ENCODE data around the gene ROBO1.
"Not testable (repeated sequence)": the region's sequence is repeated elsewhere in the genome, so short reads cannot be mapped to it uniquely, and the experiment has no call there.

The ROBO1 gene

GRCh38 chr3:79329154-79329553, 438.6 kb downstream of the ROBO1 start:
- H3K4me1 ChIP-seq (ENCODE audit: control insufficient read depth in 1 of 2, insufficient read depth in 1 of 2, low read depth in 1 of 2, low read length in 1 of 2): no peaks in the 10 kb centered on the region

GRCh38 chr3:79326642-79327041, 441.2 kb downstream of the ROBO1 start:
- H3K36me3 ChIP-seq: no peaks in the 10 kb centered on the region
- no peaks in the 10 kb centered on the region for H3K27me3 ChIP-seq
- no peaks in the 10 kb centered on the region for H3K4me1 ChIP-seq (ENCODE audit: control insufficient read depth in 1 of 2, insufficient read depth in 1 of 2, low read depth in 1 of 2, low read length in 1 of 2)
- no peak overlapping the region for H3K27ac ChIP-seq
- H3K4me3 ChIP-seq (ENCODE audit: low read depth in 1 of 2, low read length in 1 of 2): no peak overlapping the region
- no peak for TF ChIP-seq CTCF (IDR thresholded peaks at IDR 0.05)
- H3K9me3 ChIP-seq: no peaks in the 10 kb centered on the region

More at GRCh38 chr3:79329154-79329553, 438.6 kb downstream of the ROBO1 start:
- Histone ChIP-seq H3K4me3 (ENCODE audit: low read depth in 1 of 2, low read length in 1 of 2) (no peak overlapping the region), H3K36me3 (no peaks in the 10 kb centered on the region), H3K27me3 (no peaks in the 10 kb centered on the region), H3K9me3 (no peaks in the 10 kb centered on the region), H3K27ac (no peak overlapping the region)
- TF ChIP-seq CTCF (IDR thresholded peaks at IDR 0.05): no peak

- not testable (repeated sequence) for H3K27ac ChIP-seq; H3K27me3 ChIP-seq; H3K4me1 ChIP-seq (ENCODE audit: control insufficient read depth in 1 of 2, insufficient read depth in 1 of 2, low read depth in 1 of 2, low read length in 1 of 2); H3K36me3 ChIP-seq; H3K4me3 ChIP-seq (ENCODE audit: low read depth in 1 of 2, low read length in 1 of 2); H3K9me3 ChIP-seq
Observed at GRCh38 chr3:79325833-79326383, 441.9 kb downstream of the ROBO1 start.

GRCh38 chr3:79317551-79318518, 450.0 kb downstream of the ROBO1 start:
- Histone ChIP-seq H3K36me3 (no peaks in the 10 kb centered on the region), H3K27me3 (no peaks in the 10 kb centered on the region), H3K4me1 (ENCODE audit: control insufficient read depth in 1 of 2, insufficient read depth in 1 of 2, low read depth in 1 of 2, low read length in 1 of 2) (no peaks in the 10 kb centered on the region), H3K4me3 (ENCODE audit: low read depth in 1 of 2, low read length in 1 of 2) (no peak overlapping the region), H3K27ac (no peak overlapping the region), H3K9me3 (no peaks in the 10 kb centered on the region)
- TF ChIP-seq CTCF (IDR thresholded peaks at IDR 0.05): no peak

- no peak for TF ChIP-seq CTCF (IDR thresholded peaks at IDR 0.05)
- Histone ChIP-seq H3K9me3 (no peaks in the 10 kb centered on the region), H3K27ac (no peak overlapping the region), H3K36me3 (no peaks in the 10 kb centered on the region), H3K27me3 (no peaks in the 10 kb centered on the region), H3K4me1 (ENCODE audit: control insufficient read depth in 1 of 2, insufficient read depth in 1 of 2, low read depth in 1 of 2, low read length in 1 of 2) (no peaks in the 10 kb centered on the region), H3K4me3 (ENCODE audit: low read depth in 1 of 2, low read length in 1 of 2) (no peak overlapping the region)
Observed at GRCh38 chr3:79314962-79315361, 452.8 kb downstream of the ROBO1 start.

GRCh38 chr3:79314544-79314943, 453.3 kb downstream of the ROBO1 start:
- H3K27me3 ChIP-seq: no peaks in the 10 kb centered on the region
- H3K4me1 ChIP-seq (ENCODE audit: control insufficient read depth in 1 of 2, insufficient read depth in 1 of 2, low read depth in 1 of 2, low read length in 1 of 2): no peaks in the 10 kb centered on the region
- H3K36me3 ChIP-seq: no peaks in the 10 kb centered on the region
- H3K4me3 ChIP-seq (ENCODE audit: low read depth in 1 of 2, low read length in 1 of 2): no peak overlapping the region
- TF ChIP-seq CTCF (IDR thresholded peaks at IDR 0.05): no peak
- H3K9me3 ChIP-seq: no peaks in the 10 kb centered on the region
- H3K27ac ChIP-seq: no peak overlapping the region
